Activated CD4-positive, CD25-positive, alpha-beta regulatory T cell treated with anti-CD3 and anti-CD28 coated beads, Interleukin-2, amount 50 U/mL, for 24 hours (primary cell): ENCODE measurements around the gene DGCR8.
"Not testable (repeated sequence)": the region's sequence is repeated elsewhere in the genome, so short reads cannot be mapped to it uniquely, and the experiment has no call there.

Experiments
- ATAC-seq, 2 donors: fragments of 150-1000 bp; cut with Tn5 transposase; one replicate each; pipeline ENCODE4 v1.10.0; 2021; ENCODE audit warnings: mild to moderate bottlenecking in 1 of 2, moderate library complexity in 1 of 2

The DGCR8 gene

DNA sequence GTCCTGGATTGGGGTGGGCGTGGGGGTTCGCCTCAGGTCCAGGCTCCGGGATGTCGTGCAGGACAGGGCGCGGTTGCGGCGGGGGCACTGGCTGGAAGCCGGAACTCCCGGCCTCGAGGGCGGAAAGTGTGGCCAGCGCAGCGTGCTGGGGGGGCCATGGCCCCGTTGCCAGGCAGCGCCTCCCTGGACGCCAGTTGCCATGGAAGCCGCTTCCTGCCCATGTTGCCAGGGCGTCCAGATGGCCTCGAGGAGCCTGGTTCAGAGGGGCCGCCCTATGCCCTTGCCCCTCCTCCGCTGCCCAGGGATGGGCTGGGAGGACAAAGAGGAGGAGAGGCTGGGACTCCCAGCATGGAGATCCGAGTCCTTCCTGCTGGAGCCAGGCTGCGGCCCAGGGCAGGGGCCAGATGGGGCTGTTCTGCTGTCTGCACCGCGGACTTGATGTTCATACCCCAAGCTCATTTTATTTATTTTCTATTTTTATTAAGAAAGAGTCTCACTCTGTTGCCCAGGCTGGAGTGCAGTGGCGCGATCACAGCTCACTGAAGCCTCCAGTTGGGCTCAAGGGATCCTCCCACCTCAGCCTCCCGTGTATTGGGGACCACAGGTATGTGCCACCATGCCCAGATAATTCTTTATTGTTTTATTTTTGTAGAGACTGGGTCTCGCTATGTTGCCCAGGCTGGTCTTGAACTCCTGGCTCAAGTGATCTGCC is 75.4 kb downstream of the DGCR8 start:
- ATAC-seq: no peak

DNA sequence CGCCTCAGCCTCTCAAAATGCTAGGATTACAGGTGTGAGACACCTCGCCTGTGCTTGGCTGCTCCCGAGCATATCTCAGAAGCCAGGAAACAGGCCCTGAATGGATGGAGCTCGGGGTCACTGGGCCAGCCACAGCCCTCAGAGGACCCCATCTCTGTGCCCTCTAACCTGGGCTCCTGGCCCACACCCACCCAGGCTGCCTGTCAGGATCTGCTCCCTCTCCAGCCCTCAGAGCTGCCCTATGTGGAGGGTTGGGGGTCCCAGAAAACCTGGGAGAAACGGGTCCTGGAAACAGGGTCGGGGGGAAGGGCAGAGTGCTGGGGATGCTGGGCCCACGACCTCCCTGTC is 76.0 kb downstream of the DGCR8 start:
- no peak for ATAC-seq

DNA sequence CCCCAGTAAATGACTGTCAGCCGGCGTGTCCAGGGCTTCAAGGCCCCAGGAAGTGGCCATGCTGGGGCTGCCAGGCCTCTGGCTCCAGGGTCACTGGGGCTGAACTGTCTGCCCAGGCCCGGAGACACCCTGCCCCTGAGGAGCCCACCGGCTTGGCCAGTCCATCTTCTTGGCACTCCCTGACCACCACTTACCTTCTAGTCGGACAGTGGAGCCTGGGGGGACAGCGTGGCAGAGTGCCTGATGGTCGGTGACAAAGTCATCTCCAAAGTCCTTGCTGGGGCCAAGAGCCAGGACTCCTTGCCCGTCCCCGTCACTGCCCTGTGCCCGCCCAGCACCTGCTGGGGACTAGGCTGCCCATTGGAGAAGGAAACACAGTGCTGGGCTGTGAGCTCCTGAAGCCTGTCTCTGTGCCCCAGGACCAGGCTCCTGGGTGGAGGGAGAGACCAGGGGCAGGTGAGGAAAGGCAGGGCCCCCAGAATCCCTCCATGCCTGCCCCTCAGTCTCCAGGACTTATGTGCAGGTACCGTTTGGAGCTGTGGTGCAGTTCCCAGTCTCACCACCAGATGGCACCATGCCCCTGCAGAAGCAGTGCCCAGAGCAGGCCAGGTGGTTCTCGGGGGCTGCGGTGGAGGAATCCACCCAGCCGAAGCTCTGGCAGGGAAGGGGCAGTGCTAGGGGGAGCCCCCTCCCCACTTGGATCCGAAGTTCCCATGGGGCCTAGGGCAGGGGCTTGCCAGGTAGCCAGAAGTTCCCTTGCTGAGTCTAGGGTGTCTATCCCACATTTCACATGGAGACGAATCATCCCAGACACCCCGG is 76.8 kb downstream of the DGCR8 start:
- ATAC-seq: peak; percentile 83 to 84

DNA sequence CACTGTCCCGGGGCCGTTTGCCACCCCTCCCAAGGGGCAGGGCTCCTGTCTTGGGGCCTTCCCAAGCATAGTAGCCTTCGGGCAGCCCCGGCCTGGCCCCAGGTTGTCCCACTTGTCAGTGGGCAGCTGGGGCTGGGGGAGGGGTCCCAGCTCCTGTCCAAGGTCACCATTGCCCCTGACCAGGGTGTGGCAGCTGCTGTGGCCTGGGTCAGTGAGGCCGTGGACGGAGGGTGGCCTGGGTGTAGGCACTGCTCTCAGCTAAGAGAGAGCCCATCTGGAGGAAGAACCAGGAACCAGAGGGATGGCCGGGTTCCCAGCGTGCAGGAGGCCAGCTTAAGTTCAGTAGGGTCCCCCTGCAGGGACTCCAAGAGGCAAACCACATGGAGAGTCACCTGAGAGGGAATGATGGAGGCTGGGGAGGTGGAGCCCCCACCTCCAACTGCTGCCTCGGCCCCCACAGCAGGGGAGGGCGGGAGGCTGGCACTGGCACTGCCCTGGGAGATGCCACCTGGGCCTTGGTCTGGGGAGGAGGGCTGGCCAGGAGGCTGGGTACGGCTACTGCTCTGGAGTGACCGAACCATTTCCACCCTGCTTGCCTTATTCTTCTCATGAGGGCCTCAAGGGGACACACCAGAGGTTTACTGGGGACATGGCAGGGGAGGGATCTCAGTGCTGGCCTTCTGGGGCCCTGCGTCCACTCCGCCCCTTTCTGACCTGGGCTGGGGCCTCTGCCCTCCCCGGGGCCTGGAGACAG is 77.6 kb downstream of the DGCR8 start:
- ATAC-seq: no peak

DNA sequence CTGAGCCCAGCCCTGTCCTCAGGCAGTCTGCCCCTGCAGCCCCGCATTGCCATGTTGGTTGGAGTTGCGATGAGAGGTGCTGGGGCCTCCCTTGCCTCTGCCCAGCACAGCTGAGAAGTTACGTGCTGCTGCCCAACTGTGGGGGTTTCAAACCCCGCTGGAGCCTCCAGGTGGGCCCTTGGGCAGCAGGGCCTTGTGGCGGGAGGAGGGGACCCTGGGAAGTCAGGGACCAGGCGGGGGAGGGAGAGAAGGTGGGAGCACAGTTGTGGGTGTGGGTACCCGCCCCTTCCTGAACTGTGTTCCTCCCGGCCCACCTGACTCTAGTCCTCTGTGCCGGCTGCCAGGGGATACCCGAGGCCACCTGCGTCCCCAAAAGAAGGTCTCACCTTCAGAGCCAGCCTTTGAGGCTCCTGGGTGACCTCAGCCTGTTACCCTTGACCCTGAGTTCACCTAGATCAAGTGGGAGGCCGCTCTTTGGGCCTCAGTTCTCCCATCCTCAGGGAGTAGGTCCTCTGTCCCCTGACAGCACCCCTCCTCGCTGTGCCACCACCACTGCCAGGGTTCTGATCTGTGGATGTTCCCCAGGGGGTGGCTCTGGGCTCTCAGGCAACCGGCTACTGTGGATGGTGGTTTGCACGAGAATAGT is 78.5 kb downstream of the DGCR8 start:
- no peak for ATAC-seq

DNA sequence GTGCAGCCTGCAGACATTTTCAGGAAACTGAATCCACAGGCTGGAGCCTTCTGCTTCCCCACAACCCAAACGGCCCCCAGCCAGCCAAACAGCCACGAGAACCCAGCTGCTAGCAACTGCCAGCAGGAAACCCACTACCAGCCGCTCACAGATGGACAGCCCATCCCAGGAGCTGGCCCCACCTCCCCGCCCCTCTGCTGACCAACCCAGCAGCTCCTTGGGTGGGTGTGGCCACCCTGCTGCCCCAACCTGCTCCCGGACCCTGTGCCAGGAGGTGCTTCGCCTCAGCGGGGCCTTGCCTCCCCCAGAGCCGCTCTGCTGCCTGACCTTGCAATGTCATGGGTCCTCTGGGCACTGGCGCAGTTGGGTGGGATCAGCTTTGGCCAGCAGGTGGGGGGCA is 79.0 kb downstream of the DGCR8 start:
- ATAC-seq: no peak

DNA sequence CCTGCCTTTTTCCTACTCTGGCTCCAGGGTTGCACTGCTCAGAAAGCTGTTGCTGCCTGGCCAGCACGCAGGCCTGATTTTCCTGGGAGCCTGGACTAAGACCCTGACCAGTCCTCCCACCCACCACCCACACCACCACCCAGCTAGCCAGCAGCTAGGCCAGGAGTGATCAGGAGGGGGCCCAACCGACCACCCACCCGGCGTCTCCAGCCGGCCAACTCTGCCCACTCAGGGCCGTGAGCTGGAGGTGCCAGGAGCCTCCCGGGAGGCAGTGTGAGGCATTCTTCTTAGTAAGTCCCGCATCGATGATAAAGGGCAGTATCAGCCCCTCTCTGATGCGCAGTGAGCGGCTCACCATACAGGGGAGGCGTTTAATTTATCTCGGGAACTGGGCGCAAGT is 79.5 kb downstream of the DGCR8 start:
- ATAC-seq: not testable (repeated sequence)

DNA sequence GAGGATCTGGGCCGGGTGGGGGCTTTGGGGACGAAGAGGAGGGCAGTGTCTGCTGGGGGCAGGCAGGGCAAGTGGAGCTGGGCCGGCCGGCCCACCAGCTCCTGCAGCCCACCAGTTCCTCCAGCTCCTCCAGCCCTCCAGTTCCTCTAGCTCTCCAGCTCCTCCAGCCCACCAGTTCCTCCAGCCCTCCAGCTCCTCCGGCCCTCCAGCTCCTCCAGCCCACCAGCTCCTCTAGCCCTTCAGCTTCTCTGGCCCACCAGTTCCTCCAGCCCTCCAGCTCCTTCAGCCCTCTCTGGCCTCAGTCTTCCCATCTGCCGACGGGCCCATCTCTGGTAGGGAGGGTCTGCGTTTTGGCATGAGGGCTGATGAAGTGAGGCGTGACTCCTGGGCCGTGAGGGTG is 80.0 kb downstream of the DGCR8 start:
- no peak for ATAC-seq
